ENCODE measurements around the gene HMGXB3.

DNA sequence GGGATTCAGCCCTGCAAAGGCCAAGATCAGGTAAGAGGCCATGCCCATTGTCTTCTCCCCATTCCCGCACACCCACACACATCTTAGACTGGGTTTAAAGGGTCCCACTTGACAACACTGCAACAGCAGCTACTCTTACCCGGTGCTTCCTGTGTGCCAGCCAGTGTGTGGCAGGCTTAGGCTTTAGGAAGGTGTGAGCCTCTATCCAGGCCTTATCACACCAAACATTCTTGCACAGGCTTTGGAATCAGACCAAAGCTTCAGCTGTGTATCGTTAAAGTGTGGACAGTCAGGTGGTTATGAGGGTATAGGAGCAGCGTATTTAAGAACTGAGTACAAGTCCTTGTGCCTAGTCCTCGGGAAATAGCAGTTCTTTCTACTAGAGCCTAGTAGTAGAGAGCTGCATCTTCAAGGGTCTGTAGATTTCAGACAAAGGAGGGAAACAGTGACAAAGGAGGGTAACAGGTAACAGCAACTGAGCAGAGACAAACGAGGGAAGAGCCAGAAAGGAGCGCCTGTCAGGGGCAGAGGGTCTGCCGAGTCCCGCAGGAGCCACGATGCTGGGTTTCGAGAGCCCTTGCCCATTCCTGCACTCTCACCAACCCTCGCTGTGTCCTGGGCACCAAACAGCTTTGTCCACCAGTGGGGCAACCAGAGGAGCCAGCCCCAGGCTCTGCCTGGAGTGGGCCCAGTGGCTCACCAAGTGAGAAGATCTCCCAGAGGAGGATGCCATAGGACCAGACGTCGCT is 55.0 kb downstream of the HMGXB3 start:
- TF ChIP-seq ARNTL (CRISPR knock-in tag; IDR thresholded peaks at IDR 0.05; ENCODE audit: borderline replicate concordance, low read depth) (no peak), PPARA (CRISPR knock-in tag; IDR thresholded peaks at IDR 0.05; ENCODE audit: borderline replicate concordance) (no peak), ZFP3 (CRISPR knock-in tag; IDR thresholded peaks at IDR 0.05) (no peak), RARB (CRISPR knock-in tag; IDR thresholded peaks at IDR 0.05) (no peak), CSDC2 (CRISPR knock-in tag; IDR thresholded peaks at IDR 0.05) (no peak)
- TF ChIP-seq, protein P1, sequence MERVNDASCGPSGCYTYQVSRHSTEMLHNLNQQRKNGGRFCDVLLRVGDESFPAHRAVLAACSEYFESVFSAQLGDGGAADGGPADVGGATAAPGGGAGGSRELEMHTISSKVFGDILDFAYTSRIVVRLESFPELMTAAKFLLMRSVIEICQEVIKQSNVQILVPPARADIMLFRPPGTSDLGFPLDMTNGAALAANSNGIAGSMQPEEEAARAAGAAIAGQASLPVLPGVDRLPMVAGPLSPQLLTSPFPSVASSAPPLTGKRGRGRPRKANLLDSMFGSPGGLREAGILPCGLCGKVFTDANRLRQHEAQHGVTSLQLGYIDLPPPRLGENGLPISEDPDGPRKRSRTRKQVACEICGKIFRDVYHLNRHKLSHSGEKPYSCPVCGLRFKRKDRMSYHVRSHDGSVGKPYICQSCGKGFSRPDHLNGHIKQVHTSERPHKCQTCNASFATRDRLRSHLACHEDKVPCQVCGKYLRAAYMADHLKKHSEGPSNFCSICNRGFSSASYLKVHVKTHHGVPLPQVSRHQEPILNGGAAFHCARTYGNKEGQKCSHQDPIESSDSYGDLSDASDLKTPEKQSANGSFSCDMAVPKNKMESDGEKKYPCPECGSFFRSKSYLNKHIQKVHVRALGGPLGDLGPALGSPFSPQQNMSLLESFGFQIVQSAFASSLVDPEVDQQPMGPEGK (CRISPR knock-in tag; IDR thresholded peaks at IDR 0.05; ENCODE audit: borderline replicate concordance) = no peak
